Mammary epithelial cell (primary cell): ENCODE data around the gene AFAP1.

Experiments used
- EZH2 ChIP-seq: IDR thresholded peaks from 2 replicates; pipeline ENCODE4 v1.6.1; 2012; ENCODE audit warnings: low read length, inconsistent platforms, borderline replicate concordance
- TF ChIP-seq, protein P1 (sequence below), 2 donors: IDR thresholded peaks in 1 of 2; conservative IDR thresholded peaks in 1 of 2; 2 replicates each; pipeline ENCODE4 v1.5.1; 2011 to 2012; ENCODE audit warnings: inconsistent platforms in 2 of 2, low read length in 2 of 2, mild to moderate bottlenecking in 2 of 2, control low read depth in 1 of 2, low read depth in 1 of 2; ENCODE audit not compliant: insufficient read depth in 1 of 2; ENCODE audit errors: extremely low read depth in 1 of 2

- TF ChIP-seq, protein P1, sequence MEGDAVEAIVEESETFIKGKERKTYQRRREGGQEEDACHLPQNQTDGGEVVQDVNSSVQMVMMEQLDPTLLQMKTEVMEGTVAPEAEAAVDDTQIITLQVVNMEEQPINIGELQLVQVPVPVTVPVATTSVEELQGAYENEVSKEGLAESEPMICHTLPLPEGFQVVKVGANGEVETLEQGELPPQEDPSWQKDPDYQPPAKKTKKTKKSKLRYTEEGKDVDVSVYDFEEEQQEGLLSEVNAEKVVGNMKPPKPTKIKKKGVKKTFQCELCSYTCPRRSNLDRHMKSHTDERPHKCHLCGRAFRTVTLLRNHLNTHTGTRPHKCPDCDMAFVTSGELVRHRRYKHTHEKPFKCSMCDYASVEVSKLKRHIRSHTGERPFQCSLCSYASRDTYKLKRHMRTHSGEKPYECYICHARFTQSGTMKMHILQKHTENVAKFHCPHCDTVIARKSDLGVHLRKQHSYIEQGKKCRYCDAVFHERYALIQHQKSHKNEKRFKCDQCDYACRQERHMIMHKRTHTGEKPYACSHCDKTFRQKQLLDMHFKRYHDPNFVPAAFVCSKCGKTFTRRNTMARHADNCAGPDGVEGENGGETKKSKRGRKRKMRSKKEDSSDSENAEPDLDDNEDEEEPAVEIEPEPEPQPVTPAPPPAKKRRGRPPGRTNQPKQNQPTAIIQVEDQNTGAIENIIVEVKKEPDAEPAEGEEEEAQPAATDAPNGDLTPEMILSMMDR (conservative IDR thresholded peaks at IDR 0.05 in 1 of 2, IDR thresholded peaks at IDR 0.05 in 1 of 2; ENCODE audit: extremely low read depth in 1 of 2, insufficient read depth in 1 of 2, low read depth in 1 of 2, low read length in 2 of 2), result no peak
- TF ChIP-seq EZH2, result no peak
Measured at GRCh38 chr4:7897811-7898210, 41.9 kb downstream of the AFAP1 start.
